BE2C (cell line): ENCODE measurements around the gene ADA. TPM values are rescaled to one million over a fixed set of nuclear protein-coding genes. Genes with fewer than 3 reads are reported as not detected.
"Not testable (repeated sequence)": the region's sequence is repeated elsewhere in the genome, so short reads cannot be mapped to it uniquely, and the experiment has no call there.

ENCODE experiments used
- DNase-seq: peaks from one replicate; pipeline ENCODE4 v3.0.0-alpha.2; 2020
- H3K27me3 ChIP-seq: fragments of 250-450 bp; sonication (Bioruptor Pico); 2 replicates; pipeline ENCODE4 v1.5.1; 2020; ENCODE audit warnings: mild to moderate bottlenecking
- H3K36me3 ChIP-seq: fragments of 250-450 bp; sonication (Bioruptor Pico); 2 replicates; pipeline ENCODE4 v1.5.1; 2020; ENCODE audit warnings: mild to moderate bottlenecking
- H3K4me1 ChIP-seq: fragments of 250-450 bp; sonication (Bioruptor Pico); 2 replicates; pipeline ENCODE4 v1.5.1; 2020
- H3K4me3 ChIP-seq: 2 replicates; pipeline ENCODE4 v1.5.1; 2011; ENCODE audit warnings: low read depth, low read length
- H3K9me3 ChIP-seq: fragments of 250-450 bp; sonication (Bioruptor Pico); 2 replicates; pipeline ENCODE4 v1.5.1; 2020
- polyA plus RNA-seq: library from polyadenylated mRNA; unstranded; fragments of >200 nt; gene quantifications from one replicate; pipeline ENCODE4 v1.2.1, GENCODE V29; 2012; ENCODE audit warnings: low read depth, missing spikeins; ENCODE audit not compliant: insufficient read length, insufficient read depth
- TF ChIP-seq, protein P1 (sequence below): IDR thresholded peaks from 2 replicates; pipeline ENCODE4 v1.5.1; 2012; ENCODE audit warnings: mild to moderate bottlenecking, low read depth, low read length

ADA gene
- polyA plus RNA-seq = 3.4 TPM

GRCh38 chr20:44651684-44652423 lies at the start of gene ADA:
ADA (minus strand) TSS chr20:44651699; CDS start chr20:44651607, 92 bp downstream.
- no peaks in the 10 kb centered on the region for H3K36me3 ChIP-seq
- H3K27me3 ChIP-seq = peaks cover 6% of the 10 kb centered on the region; the same call in 1 of the 2 replicates
- peak within 1 kb of the TSS; percentile 67 for H3K4me3 ChIP-seq
- peak; percentile 58 for DNase-seq
- H3K9me3 ChIP-seq = no peaks in the 10 kb centered on the region
- H3K4me1 ChIP-seq = no peaks in the 10 kb centered on the region
- TF ChIP-seq, protein P1, sequence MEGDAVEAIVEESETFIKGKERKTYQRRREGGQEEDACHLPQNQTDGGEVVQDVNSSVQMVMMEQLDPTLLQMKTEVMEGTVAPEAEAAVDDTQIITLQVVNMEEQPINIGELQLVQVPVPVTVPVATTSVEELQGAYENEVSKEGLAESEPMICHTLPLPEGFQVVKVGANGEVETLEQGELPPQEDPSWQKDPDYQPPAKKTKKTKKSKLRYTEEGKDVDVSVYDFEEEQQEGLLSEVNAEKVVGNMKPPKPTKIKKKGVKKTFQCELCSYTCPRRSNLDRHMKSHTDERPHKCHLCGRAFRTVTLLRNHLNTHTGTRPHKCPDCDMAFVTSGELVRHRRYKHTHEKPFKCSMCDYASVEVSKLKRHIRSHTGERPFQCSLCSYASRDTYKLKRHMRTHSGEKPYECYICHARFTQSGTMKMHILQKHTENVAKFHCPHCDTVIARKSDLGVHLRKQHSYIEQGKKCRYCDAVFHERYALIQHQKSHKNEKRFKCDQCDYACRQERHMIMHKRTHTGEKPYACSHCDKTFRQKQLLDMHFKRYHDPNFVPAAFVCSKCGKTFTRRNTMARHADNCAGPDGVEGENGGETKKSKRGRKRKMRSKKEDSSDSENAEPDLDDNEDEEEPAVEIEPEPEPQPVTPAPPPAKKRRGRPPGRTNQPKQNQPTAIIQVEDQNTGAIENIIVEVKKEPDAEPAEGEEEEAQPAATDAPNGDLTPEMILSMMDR = no peak

GRCh38 chr20:44700306-44700705 lies 48.8 kb upstream of the ADA start:
- Histone ChIP-seq H3K4me1 (no peaks in the 10 kb centered on the region; the same call in 1 of the 2 replicates), H3K9me3 (no peaks in the 10 kb centered on the region), H3K27me3 (no peaks in the 10 kb centered on the region), H3K36me3 (no peaks in the 10 kb centered on the region), H3K4me3 (no peak overlapping the region)
- DNase-seq = no peak
- TF ChIP-seq, protein P1 = no peak

- H3K27me3 ChIP-seq = no peaks in the 10 kb centered on the region
- no peak for DNase-seq
- H3K4me1 ChIP-seq = no peaks in the 10 kb centered on the region; the same call in 1 of the 2 replicates
Measured at GRCh38 chr20:44698351-44698750, 46.9 kb upstream of the ADA start.

GRCh38 chr20:44697041-44697440 lies 45.5 kb upstream of the ADA start:
- not testable (repeated sequence) for H3K9me3 ChIP-seq, H3K4me3 ChIP-seq, H3K36me3 ChIP-seq, H3K27me3 ChIP-seq, DNase-seq, H3K4me1 ChIP-seq

More at GRCh38 chr20:44698351-44698750, 46.9 kb upstream of the ADA start:
- Histone ChIP-seq H3K4me3 (no peak overlapping the region), H3K9me3 (no peaks in the 10 kb centered on the region), H3K36me3 (no peaks in the 10 kb centered on the region)
- TF ChIP-seq, protein P1 = no peak

DNA sequence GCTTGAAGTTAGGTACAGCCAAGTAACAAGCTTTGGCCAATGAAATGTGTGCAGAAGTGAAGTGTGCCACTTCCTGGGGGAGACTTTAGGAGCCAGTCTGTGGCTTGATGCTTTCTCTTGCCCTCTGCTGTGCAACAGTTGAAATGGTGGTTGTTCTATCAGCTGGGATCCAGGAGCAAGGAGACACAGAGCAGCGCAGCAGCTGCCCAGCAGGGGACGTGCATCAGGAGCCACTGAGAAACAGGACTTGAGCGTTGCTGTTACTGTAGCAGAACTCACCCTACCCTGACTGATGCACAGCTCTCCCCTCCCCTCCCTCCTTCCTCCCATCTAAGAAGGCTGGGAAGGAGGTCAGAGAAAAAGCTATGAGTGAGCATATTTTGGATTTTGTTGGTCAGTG lies 44.8 kb upstream of the ADA start:
- Histone ChIP-seq H3K9me3 (no peaks in the 10 kb centered on the region; the same call in 1 of the 2 replicates), H3K36me3 (no peaks in the 10 kb centered on the region; the same call in 1 of the 2 replicates), H3K4me3 (no peak overlapping the region), H3K4me1 (no peaks in the 10 kb centered on the region), H3K27me3 (no peaks in the 10 kb centered on the region)
- DNase-seq = no peak
- TF ChIP-seq, protein P1 = peak; percentile 12; the same call in 1 of the 2 replicates

DNA sequence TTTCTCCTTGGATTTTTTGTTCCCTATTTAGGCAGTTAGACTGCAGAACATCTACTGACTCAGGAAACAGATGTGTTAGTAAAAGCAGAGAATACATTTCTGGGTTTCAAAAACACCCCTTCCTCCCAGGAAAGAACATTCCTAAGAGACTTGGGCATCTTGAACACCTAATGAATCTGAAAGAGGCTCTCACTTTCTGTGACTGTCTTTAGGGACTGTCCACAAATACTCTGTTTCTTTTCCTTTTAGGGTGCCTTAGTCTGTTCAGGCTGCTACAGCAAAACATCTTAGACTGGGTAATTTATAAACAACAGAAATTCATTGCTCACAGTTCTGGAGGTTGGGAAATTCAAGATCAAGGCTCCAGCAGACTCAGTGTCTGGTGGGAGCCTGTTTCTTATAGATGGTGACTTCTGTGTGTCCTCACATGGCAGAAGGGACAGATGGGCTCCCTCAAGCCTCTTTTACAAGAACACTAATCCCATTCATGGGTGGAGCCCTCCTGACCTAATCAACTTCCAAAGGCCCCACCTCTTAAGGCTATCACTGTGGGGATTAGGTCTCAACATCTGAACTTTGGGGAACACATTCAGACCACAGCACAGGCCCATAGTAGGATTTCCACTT lies 44.3 kb upstream of the ADA start:
- H3K4me1 ChIP-seq = no peaks in the 10 kb centered on the region
- no peak for DNase-seq
- TF ChIP-seq, protein P1 = no peak

More for the DNA sequence above, 44.3 kb upstream of the ADA start:
- Histone ChIP-seq H3K4me3 (no peak overlapping the region), H3K27me3 (no peaks in the 10 kb centered on the region), H3K36me3 (no peaks in the 10 kb centered on the region; the same call in 1 of the 2 replicates), H3K9me3 (no peaks in the 10 kb centered on the region; the same call in 1 of the 2 replicates)
